Epithelial cell of proximal tubule (primary cell): ENCODE data around the gene ADM. TPM values are rescaled to one million over a fixed set of nuclear protein-coding genes. Genes with fewer than 3 reads are reported as not detected.

ENCODE experiments used
- DNase-seq: peaks from one replicate; pipeline ENCODE4 v3.0.0-alpha.2; 2011; ENCODE audit warnings: low read depth
- H3K4me3 ChIP-seq: 2 replicates; pipeline ENCODE4 v1.5.1; 2011; ENCODE audit warnings: low read depth, mild to moderate bottlenecking, low read length
- total RNA-seq: library from RNA; depleted of rRNA; stranded (reverse); fragments of >200 nt; gene quantifications from 2 replicates; pipeline ENCODE4 v1.2.3, GENCODE V29; 2015
- TF ChIP-seq, protein P1 (sequence below): conservative IDR thresholded peaks from 2 replicates; pipeline ENCODE4 v1.5.1; 2012; ENCODE audit warnings: low read depth, mild to moderate bottlenecking, low read length

The ADM gene
- total RNA-seq, 1 donor from 2014 or later, result 74.2 TPM

DNA sequence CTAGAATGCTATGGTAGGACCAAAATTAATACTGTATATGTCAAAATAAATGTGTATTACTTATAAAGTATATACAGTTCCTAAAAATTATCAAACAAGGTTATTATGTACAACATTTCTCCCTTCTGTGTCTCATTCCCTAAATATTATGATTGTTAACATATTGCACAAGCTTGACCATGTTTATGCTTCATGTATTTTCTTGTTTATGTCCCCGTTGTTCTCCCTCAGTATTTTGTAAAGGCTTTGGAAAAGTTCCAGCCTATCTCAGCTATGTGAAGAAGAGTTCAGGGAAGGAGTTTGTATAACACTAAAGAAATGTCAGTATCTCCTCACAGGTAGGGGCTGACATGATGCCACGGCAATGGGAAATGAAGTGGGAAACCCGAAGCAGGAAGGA is 19.6 kb downstream of the ADM start:
- no peak for DNase-seq
- no peak overlapping the region for H3K4me3 ChIP-seq
- TF ChIP-seq, protein P1, sequence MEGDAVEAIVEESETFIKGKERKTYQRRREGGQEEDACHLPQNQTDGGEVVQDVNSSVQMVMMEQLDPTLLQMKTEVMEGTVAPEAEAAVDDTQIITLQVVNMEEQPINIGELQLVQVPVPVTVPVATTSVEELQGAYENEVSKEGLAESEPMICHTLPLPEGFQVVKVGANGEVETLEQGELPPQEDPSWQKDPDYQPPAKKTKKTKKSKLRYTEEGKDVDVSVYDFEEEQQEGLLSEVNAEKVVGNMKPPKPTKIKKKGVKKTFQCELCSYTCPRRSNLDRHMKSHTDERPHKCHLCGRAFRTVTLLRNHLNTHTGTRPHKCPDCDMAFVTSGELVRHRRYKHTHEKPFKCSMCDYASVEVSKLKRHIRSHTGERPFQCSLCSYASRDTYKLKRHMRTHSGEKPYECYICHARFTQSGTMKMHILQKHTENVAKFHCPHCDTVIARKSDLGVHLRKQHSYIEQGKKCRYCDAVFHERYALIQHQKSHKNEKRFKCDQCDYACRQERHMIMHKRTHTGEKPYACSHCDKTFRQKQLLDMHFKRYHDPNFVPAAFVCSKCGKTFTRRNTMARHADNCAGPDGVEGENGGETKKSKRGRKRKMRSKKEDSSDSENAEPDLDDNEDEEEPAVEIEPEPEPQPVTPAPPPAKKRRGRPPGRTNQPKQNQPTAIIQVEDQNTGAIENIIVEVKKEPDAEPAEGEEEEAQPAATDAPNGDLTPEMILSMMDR, result no peak

DNA sequence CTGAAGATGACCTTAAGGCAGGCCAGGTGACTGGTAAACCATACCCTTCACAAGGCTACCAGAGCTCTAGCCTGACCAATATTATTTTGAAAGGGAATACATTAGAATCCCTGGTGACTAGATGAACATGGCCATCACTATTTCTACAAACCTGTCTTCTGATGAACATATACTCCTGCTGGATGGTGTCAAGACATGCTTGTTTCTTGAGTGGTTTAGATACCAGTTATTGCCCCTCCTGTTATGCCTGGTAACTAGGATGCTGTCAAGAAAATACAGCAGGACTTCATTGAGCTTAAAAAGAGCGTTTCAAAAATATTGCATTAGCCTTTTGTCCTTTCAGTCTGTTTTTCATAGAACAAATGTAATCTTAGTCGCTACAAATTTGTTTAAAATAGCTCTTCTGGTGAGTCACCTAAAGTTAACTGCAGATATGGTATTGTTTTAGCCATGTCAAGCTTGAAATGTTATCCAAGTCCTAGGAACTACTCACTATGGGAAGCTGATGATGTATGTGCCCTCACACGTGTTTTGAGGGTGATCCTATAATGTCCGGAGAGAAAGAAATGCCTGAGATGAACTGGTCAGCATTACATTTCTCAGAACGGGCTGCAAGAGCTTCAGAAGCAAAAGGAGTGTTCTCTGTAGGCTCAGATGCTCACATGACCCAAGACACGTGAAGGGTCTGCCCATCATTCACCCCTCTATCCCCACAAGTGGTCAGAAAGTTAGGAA is 20.6 kb downstream of the ADM start:
- no peak overlapping the region for H3K4me3 ChIP-seq
- TF ChIP-seq, protein P1, result no peak
- DNase-seq, result no peak

GRCh38 chr11:10326012-10326964 is 21.4 kb downstream of the ADM start:
- no peak for DNase-seq
- TF ChIP-seq, protein P1, result no peak
- H3K4me3 ChIP-seq, result no peak overlapping the region

- TF ChIP-seq, protein P1, result no peak
- no peak for DNase-seq
- no peak overlapping the region for H3K4me3 ChIP-seq
These were observed 22.4 kb downstream of the ADM start for GRCh38 chr11:10327254-10327653.

DNA sequence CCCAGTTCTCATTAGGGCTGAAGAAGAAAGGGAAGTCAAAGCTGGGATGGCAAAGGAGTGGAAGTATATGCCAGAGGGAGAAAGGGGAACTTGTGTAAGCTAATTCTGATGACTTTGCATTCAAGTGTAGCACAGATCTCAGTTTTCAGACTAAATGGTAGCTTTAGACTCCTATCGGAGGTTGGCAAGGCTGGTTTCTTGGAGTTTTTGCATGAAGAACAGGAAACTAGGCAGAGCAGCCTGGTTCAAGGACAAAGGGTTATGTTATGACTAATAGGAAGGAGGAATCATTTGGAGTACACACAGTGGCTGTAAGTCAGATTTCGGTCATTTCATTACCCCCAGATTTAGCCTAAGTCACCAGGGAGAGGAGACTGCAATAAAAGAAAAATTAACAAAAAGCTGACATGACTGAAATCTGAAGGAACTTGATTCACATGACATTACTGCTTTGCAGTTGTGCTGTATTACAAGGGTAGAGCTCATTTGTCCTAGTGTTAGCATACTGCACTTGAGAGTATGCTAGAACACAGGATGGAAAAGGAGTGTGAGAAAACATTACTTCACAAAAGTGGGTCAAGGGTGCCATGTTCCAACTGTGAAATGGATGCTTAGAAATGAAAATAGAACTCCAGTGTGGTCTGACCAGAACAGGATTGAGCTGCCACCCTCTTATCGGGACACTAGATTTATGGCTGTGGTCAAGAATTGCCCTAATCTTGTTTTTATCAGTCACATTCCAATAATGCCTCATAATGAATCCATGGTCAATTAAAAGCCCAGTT is 23.6 kb downstream of the ADM start:
- H3K4me3 ChIP-seq, result no peak overlapping the region
- TF ChIP-seq, protein P1, result no peak
- no peak for DNase-seq

DNA sequence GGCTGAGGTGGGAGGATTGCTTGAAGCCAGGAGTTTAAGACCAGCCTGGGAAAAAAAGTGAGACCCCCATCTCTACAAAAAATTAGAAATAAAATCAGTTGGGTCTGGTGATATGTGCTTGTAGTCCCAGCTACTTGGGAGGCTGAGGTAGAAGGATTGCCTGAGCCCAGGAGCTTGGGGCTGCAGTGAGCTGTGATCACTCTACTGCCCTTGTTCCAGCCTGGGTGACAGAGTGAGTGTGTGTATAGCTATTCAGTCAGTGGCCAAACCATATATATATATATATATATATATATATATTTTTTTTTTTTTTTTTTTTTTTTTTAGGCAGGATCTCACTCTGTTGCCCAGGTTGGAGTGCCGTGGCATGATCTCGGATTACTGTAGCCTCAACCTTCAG is 24.5 kb downstream of the ADM start:
- no peak overlapping the region for H3K4me3 ChIP-seq
- TF ChIP-seq, protein P1, result no peak
- DNase-seq, result no peak
